HL-60 (cell line): ENCODE measurements around the gene DCDC2C.

Source experiments
- CTCF ChIP-seq: IDR thresholded peaks from one replicate; pipeline ENCODE4 v1.5.1; 2011; ENCODE audit warnings: low read length, control low read depth, inconsistent platforms; ENCODE audit not compliant: insufficient read depth
- GABPA ChIP-seq: IDR thresholded peaks from 2 replicates; pipeline ENCODE4 v1.6.1; 2012; ENCODE audit warnings: low read depth
- POLR2AphosphoS5 ChIP-seq: IDR thresholded peaks from 2 replicates; pipeline ENCODE4 v1.6.1; 2012; ENCODE audit warnings: low read depth
- TF ChIP-seq, protein P1 (sequence below): IDR thresholded peaks from 2 replicates; pipeline ENCODE4 v1.6.1; 2012; ENCODE audit warnings: low read depth; ENCODE audit not compliant: insufficient replicate concordance

DNA sequence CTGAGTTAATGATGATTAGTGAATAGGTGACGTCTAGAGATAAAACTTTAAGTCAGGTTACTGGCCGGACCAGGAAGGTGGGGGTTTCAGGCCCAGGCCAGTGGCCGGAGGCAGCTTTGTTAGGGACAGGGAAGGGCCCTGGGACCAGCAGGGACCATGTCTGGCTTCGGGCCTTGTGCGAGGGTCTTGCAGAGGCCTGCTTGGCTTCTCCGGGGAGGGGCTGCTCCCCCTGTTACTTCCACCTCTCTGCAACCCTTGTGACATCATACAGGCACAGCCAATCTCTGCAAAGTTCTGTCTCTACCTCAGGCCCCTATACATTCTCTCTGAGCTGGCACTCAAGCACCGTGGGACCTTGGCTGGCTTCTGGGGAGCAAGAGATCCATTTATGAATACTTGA lies 45.5 kb upstream of the DCDC2C start, which contains the start of gene ALLC:
- no peak for TF ChIP-seq CTCF
- no peak for TF ChIP-seq POLR2AphosphoS5
- TF ChIP-seq, protein P1, sequence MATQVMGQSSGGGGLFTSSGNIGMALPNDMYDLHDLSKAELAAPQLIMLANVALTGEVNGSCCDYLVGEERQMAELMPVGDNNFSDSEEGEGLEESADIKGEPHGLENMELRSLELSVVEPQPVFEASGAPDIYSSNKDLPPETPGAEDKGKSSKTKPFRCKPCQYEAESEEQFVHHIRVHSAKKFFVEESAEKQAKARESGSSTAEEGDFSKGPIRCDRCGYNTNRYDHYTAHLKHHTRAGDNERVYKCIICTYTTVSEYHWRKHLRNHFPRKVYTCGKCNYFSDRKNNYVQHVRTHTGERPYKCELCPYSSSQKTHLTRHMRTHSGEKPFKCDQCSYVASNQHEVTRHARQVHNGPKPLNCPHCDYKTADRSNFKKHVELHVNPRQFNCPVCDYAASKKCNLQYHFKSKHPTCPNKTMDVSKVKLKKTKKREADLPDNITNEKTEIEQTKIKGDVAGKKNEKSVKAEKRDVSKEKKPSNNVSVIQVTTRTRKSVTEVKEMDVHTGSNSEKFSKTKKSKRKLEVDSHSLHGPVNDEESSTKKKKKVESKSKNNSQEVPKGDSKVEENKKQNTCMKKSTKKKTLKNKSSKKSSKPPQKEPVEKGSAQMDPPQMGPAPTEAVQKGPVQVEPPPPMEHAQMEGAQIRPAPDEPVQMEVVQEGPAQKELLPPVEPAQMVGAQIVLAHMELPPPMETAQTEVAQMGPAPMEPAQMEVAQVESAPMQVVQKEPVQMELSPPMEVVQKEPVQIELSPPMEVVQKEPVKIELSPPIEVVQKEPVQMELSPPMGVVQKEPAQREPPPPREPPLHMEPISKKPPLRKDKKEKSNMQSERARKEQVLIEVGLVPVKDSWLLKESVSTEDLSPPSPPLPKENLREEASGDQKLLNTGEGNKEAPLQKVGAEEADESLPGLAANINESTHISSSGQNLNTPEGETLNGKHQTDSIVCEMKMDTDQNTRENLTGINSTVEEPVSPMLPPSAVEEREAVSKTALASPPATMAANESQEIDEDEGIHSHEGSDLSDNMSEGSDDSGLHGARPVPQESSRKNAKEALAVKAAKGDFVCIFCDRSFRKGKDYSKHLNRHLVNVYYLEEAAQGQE: no peak
- TF ChIP-seq GABPA: no peak
